Measurements from ENCODE around the gene ZNF780B.
A peak's percentile ranks its signal among the peaks of the same experiment; 100 is the strongest.
"Not testable (repeated sequence)": the region's sequence is repeated elsewhere in the genome, so short reads cannot be mapped to it uniquely, and the experiment has no call there.

ZNF780B gene

GRCh38 chr19:40055832-40056504 lies at the start of gene ZNF780B:
ZNF780B (minus strand) TSS chr19:40056231; CDS start chr19:40050332, 5,899 bp downstream.
- DNase-seq = peak; percentile 64

GRCh38 chr19:40104754-40105153 lies 48.7 kb upstream of the ZNF780B start:
- DNase-seq = no peak

DNA sequence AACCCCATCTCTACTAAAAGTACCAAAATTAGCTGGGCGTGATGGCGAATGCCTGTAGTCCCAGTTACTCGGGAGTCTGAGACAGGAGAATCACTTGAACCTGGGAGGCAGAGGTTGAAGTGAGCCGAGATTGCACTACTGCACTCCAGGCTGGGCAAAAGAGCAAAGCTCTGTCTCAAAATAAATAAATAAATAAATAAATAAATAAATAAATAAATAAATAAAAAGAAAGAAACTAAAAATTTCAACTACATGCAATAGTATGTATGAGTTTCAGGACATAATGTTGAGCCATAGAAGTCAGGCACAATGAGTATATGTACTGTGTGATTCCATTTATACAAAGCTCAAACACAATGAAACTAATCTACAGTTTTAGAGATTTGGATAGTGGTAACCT lies 47.6 kb upstream of the ZNF780B start:
- no peak for DNase-seq

- no peak for DNase-seq
Measured at GRCh38 chr19:40101813-40102212, 45.8 kb upstream of the ZNF780B start.

DNA sequence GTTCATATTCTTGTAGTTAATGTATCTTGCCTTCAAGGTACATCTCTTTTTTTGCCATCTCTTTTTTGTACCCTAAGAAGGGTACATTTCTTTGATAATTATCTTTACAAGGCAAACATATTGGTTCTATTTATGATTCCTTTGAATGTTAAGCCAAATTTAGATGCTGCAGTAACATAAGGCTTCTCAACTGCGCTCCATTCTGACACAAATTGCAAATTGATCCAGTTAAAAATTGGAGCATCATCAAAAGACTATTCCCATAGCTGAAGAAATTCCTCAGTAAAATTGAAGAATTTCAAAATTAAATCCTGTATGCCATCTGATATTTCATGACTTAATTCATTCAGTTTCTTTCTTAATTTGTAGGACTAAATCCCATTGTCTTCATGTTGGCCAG lies 37.4 kb upstream of the ZNF780B start:
- no peak for DNase-seq

- DNase-seq = no peak
Measured at GRCh38 chr19:40091205-40092129, 35.4 kb upstream of the ZNF780B start.

GRCh38 chr19:40090241-40091204 lies 34.5 kb upstream of the ZNF780B start, which contains the start of gene ZNF780A:
ZNF780A (minus strand) TSS chr19:40090943; CDS start chr19:40084753, 6,190 bp downstream.
- DNase-seq = peak; percentile 65

- DNase-seq = no peak
Measured at GRCh38 chr19:40089462-40089861, 33.4 kb upstream of the ZNF780B start.

DNA sequence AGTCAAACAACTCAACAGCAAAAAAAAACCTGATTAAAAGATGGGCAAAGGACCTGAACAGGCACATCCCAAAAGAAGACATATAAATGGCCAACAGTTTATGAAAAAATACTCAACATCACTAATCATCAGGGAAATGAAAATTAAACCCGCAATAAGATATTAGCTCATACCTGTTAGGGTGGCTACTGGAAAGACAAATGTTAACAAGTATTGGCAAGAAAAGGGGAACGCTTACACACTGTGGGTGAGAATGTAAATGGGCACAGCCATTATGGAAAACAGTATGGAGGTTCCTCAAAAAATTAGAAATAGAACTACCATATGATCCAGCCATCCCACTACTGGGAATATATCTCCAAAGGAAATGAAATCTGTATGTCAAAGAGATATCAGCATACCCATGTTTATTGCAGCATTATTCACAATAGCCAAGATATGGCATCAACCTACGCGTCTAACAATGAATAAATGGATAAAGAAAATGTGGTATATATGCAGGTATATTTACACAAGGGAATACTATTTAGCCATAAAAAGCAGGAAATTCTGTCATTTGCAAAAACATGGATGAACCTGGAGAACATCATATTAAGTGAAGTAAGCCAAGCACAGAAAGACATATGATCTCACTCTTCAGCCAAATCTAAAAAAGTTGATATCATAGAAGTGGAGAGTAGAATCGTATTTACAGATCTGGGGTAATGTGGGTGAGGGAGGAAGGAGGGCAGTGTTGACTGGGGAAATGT lies 32.4 kb upstream of the ZNF780B start:
- DNase-seq = no peak

GRCh38 chr19:40084948-40085347 lies 28.9 kb upstream of the ZNF780B start:
- no peak for DNase-seq

DNA sequence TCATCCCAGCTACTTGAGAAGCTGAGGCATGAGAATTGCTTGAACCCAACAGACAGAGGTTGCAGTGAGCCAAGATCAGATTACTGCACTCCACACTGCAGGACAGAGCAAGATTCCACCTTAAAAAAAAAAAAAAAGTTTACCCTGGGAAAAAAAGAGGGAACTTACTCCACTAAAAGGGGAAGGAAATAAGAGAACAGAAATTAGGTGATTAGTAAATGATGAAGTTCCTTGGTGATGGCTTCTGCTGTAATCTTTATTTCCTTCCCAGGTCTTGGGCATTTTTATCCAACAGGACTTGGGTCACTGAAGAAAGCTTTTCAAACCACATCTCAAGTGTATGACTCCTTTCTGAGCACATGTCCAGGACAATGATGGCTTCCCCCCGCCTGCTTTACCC lies 25.4 kb upstream of the ZNF780B start:
- DNase-seq = no peak

GRCh38 chr19:40080289-40080688 lies 24.3 kb upstream of the ZNF780B start:
- no peak for DNase-seq

DNA sequence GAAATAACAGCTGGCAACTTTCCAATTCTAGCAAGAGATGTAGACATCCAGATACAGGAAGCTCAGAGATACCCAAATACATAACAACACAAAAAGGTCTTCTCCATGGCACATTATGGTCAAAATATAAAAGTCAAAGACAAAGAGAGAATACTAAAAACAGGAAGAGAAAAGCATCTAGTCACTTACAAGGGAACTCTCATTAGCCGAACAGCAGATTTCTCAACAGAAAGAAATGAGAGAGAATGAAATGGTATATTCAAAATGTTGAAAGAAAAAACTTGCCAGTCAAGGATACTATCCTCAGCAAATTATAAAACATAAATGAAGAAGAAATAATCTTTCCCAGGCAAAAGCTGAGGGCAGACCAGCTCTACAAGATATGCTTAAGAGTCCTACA lies 22.3 kb upstream of the ZNF780B start:
- DNase-seq = no peak

DNA sequence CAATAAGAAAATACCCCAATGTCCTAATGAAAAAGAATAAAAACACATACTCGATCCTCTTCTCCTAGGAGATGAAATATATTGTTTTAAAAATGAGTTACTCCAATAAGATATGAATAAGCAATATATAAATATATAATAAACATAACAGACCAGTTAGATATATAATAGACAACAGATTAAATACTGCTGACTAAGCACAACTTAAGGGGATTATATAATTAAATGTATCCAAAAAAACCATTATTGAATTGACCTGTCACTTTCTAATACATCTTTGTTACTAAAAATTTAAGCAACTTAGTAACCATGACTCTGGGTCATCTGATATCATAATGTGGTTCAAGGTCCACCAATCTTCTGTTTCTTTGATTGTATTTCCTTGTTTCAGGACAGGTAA lies 14.0 kb upstream of the ZNF780B start:
- no peak for DNase-seq

DNA sequence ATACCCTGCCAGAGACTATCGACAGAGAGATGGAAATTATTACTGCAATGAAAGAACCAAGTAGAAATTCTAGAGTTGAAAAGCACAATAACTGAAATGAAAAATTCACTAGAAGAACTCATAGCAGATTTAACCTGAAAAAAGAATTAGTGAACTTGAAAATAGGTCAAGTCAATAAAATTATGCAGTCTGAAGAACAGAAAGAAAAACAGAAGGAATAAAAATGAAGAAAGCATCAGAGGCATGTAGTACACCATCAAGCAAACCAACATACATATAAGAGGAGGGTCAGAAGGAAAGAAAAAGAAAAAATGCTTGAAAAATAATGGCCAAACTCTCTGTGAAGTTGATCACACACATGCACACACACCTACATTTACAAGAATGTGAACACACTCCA lies 3.6 kb upstream of the ZNF780B start:
- DNase-seq = no peak

GRCh38 chr19:40057166-40057565 lies 1.1 kb upstream of the ZNF780B start:
- DNase-seq = no peak

DNA sequence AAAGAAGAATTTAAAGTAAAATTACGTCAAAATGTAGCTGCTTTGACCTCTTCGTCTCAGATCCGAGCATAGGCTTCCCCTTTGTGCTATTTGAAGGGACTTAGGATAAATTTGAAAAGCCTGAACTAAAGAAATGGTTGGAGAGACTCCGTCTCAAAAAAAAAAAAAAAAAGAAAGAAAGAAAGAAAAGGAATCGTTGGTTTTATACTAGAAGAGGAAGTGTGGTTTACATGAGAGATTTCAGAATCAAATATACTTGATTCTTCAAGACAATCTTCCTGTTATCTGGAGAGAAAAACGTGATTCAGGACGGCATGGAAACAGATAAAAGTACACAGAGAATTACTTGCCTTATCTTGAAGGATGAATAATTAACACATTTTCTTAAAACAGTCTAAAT lies 474 bp upstream of the ZNF780B start:
- DNase-seq = no peak

DNA sequence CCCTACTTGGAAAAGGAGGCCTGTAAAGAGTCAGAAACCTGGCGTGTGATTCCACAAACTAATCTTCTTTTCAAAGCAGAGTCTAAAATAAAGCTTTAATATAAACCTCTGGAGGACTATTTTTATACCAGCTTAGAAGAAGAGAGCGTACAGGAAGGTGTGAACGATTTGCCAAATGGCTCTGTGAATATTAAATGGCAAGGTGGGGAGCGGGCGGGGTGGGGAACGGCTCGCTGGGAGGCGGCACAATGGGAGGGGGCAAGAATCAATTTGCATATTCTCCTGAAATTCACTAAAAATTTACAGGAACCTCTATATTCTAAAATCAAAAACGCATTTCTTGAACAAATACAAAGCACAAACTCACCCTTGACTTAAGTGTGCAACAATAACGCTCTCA lies 982 bp downstream of the ZNF780B start:
- DNase-seq = no peak

- no peak for DNase-seq
Measured at GRCh38 chr19:40054632-40055031, 1.4 kb downstream of the ZNF780B start.

- DNase-seq = no peak
Measured at GRCh38 chr19:40053491-40053890, 2.5 kb downstream of the ZNF780B start.

- not testable (repeated sequence) for DNase-seq
Measured at GRCh38 chr19:40041718-40042117, 14.3 kb downstream of the ZNF780B start.

GRCh38 chr19:40038047-40038446 lies 18.0 kb downstream of the ZNF780B start:
- DNase-seq = not testable (repeated sequence)

Measured in HCEC 1CT (cell line).